Mesenchymal stem cell (in vitro differentiated cells and primary cell): ENCODE data around the gene ZNF865.
"Not testable (repeated sequence)": the region's sequence is repeated elsewhere in the genome, so short reads cannot be mapped to it uniquely, and the experiment has no call there.

Source experiments
- DNase-seq: peaks from one replicate; pipeline ENCODE4 v3.0.0-alpha.2; 2013
- H2AFZ ChIP-seq: one replicate; pipeline ENCODE4 v1.6.1; 2013; ENCODE audit warnings: low read depth, mild to moderate bottlenecking, control low read depth, inconsistent platforms, low read length, moderate library complexity
- H2AK5ac ChIP-seq: 2 replicates; pipeline ENCODE4 v1.6.1; 2013; ENCODE audit warnings: low read length, moderate library complexity, mild to moderate bottlenecking, inconsistent platforms; ENCODE audit not compliant: severe bottlenecking
- H2BK120ac ChIP-seq: one replicate; pipeline ENCODE4 v1.6.1; 2013; ENCODE audit warnings: low read depth, mild to moderate bottlenecking, inconsistent platforms, low read length, moderate library complexity
- H2BK12ac ChIP-seq, 2 experiments: one replicate each; pipeline ENCODE4 v1.6.1; 2013; ENCODE audit warnings: inconsistent platforms in 2 of 2, low read length in 2 of 2, mild to moderate bottlenecking in 2 of 2, moderate library complexity in 2 of 2, control low read depth in 1 of 2
- H2BK15ac ChIP-seq: one replicate; pipeline ENCODE4 v1.6.1; 2013; ENCODE audit warnings: mild to moderate bottlenecking, low read depth, inconsistent platforms; ENCODE audit not compliant: poor library complexity, severe bottlenecking
- H2BK5ac ChIP-seq: 2 replicates; pipeline ENCODE4 v1.6.1; 2013; ENCODE audit warnings: low read depth, mild to moderate bottlenecking, low read length, control low read depth, inconsistent platforms; ENCODE audit not compliant: poor library complexity, severe bottlenecking
- H3K14ac ChIP-seq, 2 experiments: one replicate each; pipeline ENCODE4 v1.6.1; 2013; ENCODE audit warnings: inconsistent platforms in 2 of 2, low read length in 2 of 2, control low read depth in 1 of 2, mild to moderate bottlenecking in 1 of 2, moderate library complexity in 1 of 2
- H3K18ac ChIP-seq, 2 experiments: one replicate each; pipeline ENCODE4 v1.6.1; 2013; ENCODE audit warnings: inconsistent platforms in 2 of 2, low read length in 2 of 2, control low read depth in 1 of 2, low read depth in 1 of 2, mild to moderate bottlenecking in 1 of 2
- H3K23ac ChIP-seq, 2 experiments: one replicate each; pipeline ENCODE4 v1.6.1; 2013; ENCODE audit warnings: inconsistent platforms in 2 of 2, low read length in 2 of 2, mild to moderate bottlenecking in 2 of 2, moderate library complexity in 2 of 2, control low read depth in 1 of 2
- H3K27ac ChIP-seq: 2 replicates; pipeline ENCODE4 v1.5.1; 2013; ENCODE audit warnings: mild to moderate bottlenecking, moderate library complexity, low read length, control low read depth, inconsistent platforms; ENCODE audit not compliant: poor library complexity, severe bottlenecking
- H3K27me3 ChIP-seq, 2 experiments: 2 replicates each; pipeline versions ENCODE4 v1.6.1 to v1.7.0; 2013; ENCODE audit warnings: low read length in 2 of 2, mild to moderate bottlenecking in 2 of 2, moderate library complexity in 2 of 2, control low read depth in 1 of 2, inconsistent platforms in 1 of 2; ENCODE audit not compliant: control insufficient read depth in 1 of 2, insufficient read depth in 1 of 2
- H3K36me3 ChIP-seq, 2 experiments: 2 replicates each; pipeline versions ENCODE4 v1.6.1 to v1.7.0; 2013; ENCODE audit warnings: low read length in 2 of 2, control low read depth in 1 of 2, inconsistent platforms in 1 of 2, low read depth in 1 of 2, mild to moderate bottlenecking in 1 of 2; ENCODE audit not compliant: insufficient read depth in 2 of 2, control insufficient read depth in 1 of 2
- H3K4ac ChIP-seq, 2 experiments: one replicate each; pipeline ENCODE4 v1.6.1; 2013; ENCODE audit warnings: inconsistent platforms in 2 of 2, low read length in 2 of 2, mild to moderate bottlenecking in 2 of 2, moderate library complexity in 2 of 2, control low read depth in 1 of 2, low read depth in 1 of 2
- H3K4me1 ChIP-seq: 2 replicates; pipeline ENCODE4 v1.6.1; 2013; ENCODE audit warnings: low read depth, low read length, control low read depth; ENCODE audit not compliant: control insufficient read depth, insufficient read depth
- H3K4me2 ChIP-seq: 2 replicates; pipeline ENCODE4 v1.6.1; 2013; ENCODE audit warnings: low read length, mild to moderate bottlenecking, inconsistent platforms; ENCODE audit not compliant: poor library complexity, severe bottlenecking
- H3K4me3 ChIP-seq, 2 experiments: 2 replicates each; pipeline versions ENCODE4 v1.5.1 to v1.7.0; 2013; ENCODE audit warnings: low read length in 2 of 2, mild to moderate bottlenecking in 2 of 2, control low read depth in 1 of 2, low read depth in 1 of 2; ENCODE audit not compliant: insufficient read depth in 1 of 2
- H3K79me1 ChIP-seq: replicated peaks from 2 replicates; pipeline ENCODE4 v1.6.1; 2013; ENCODE audit warnings: mild to moderate bottlenecking, control low read depth, low read length, inconsistent platforms; ENCODE audit not compliant: poor library complexity, severe bottlenecking
- H3K9ac ChIP-seq: 2 replicates; pipeline ENCODE4 v1.7.0; 2013; ENCODE audit warnings: mild to moderate bottlenecking, low read length, moderate library complexity
- H3K9me3 ChIP-seq: 2 replicates; pipeline ENCODE4 v1.7.0; 2013; ENCODE audit warnings: mild to moderate bottlenecking, low read length; ENCODE audit not compliant: control insufficient read depth
- H4K8ac ChIP-seq: one replicate; pipeline ENCODE4 v1.6.1; 2013; ENCODE audit warnings: inconsistent platforms, mild to moderate bottlenecking, low read length, moderate library complexity
- H4K91ac ChIP-seq: one replicate; pipeline ENCODE4 v1.6.1; 2013; ENCODE audit warnings: mild to moderate bottlenecking, low read length, inconsistent platforms
- WGBS: methylation state at CpG from one replicate; pipeline ENCODE4 v1.1.7; 2013; ENCODE audit warnings: mixed read lengths; 5-methylcytosine and 5-hydroxymethylcytosine counted together

The ZNF865 gene

DNA sequence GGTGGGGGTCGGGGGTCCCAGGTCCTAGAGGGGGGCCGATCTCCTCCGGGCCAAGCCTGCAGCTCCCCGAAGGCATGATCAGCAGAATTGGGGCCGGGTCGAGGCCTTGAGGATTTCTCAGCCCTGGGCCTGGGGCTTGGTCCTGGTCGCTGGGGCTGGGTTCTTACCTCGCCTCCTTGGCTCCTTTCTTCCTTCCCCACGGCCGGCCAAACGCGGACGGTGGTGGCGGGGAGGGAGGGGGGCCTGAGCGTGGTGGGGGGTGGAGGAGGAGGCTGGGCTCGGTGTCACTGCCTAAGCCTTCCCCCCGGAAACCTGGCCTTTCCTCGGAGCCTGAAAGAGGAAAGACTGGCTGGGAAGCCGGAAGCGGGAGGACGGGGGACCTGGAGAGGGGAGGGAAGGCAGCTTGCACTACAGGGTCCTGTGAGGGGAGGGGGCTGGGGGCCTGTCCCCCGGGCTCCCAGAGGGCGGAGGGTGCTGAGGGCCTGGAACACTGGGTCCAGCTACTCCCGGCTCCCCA, 24.8 kb upstream of the ZNF865 start, which contains the start of gene ZNF579:
Gene ZNF579 (minus strand): TSS at position 221 of the 517 bp plus-strand sequence. CDS start 1,209 bp downstream, outside the sequence.
- DNase-seq, result peak; percentile 91
- Histone ChIP-seq H3K9me3 (no peaks in the 10 kb centered on the region), H3K23ac (peak within 1 kb of the TSS in 1 of 2 experiments; percentile 81), H3K79me1 (peaks cover 2% of the 10 kb centered on the region), H4K91ac (peak within 1 kb of the TSS; percentile 86), H3K4me2 (peak within 1 kb of the TSS; percentile 73), H3K4me1 (peaks cover 38% of the 10 kb centered on the region), H3K36me3 (peaks cover 13 to 29% of the 10 kb centered on the region in 2 experiments), H4K8ac (peak within 1 kb of the TSS; percentile 97), H2BK120ac (peak within 1 kb of the TSS; percentile 94), H2AK5ac (peak within 1 kb of the TSS; percentile 76), H2BK12ac (no peak within 1 kb of the TSS), H3K4ac (peak within 1 kb of the TSS; percentile 62 to 98), H3K9ac (peak within 1 kb of the TSS; percentile 86), H2BK15ac (peak within 1 kb of the TSS; percentile 66), H3K14ac (peak within 1 kb of the TSS in 1 of 2 experiments; percentile 99), H3K18ac (peak within 1 kb of the TSS; percentile 88 to 98), H3K27ac (peak within 1 kb of the TSS; percentile 99), H2BK5ac (peak within 1 kb of the TSS; percentile 100), H2AFZ (no peak within 1 kb of the TSS), H3K4me3 (peak within 1 kb of the TSS; percentile 86 to 90), H3K27me3 (no peaks in the 10 kb centered on the region)
- WGBS, result 0% methylated on average over 6 of the region's 24 CpGs

DNA sequence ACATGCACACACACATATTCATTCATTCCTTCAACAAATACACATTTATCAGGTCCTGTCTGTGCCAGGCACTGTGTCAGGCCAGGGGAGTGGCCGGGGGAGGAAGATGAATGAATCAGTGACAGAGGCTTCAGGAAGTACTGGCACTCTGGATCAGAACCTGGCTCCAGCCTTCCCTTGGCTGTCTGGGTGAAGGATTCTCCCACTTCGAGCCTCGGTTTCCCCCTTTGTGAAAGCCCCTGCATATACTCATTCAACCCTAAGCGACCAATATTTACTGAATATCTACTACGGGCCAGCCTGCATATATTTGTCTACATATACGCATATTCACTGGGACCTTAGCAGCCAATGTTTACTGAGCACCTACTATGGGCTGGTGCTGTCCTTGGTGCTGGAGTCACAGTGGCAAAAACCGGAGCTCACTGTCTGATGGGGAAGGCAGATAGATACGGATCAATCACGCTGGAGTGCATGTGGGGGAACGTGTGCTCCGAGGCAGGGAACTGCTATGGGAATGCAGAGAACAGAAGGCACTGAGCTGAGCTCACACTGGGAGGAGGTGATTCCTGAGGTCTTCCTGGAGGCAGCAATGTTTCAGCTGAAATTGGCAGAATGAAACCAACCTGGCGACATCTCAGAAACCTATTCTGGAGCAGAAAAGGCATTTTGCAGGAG, 24.2 kb upstream of the ZNF865 start:
- DNase-seq, result peak; percentile 12
- H3K14ac ChIP-seq, result peak overlapping the region in 1 of 2 experiments; percentile 62
- peaks cover 13 to 29% of the 10 kb centered on the region in 2 experiments for H3K36me3 ChIP-seq
- H3K4me2 ChIP-seq, result peak overlapping the region; percentile 73
- peak overlapping the region; percentile 99 for H3K27ac ChIP-seq
- peaks cover 42% of the 10 kb centered on the region for H3K4me1 ChIP-seq
- peak overlapping the region; percentile 84 for H4K91ac ChIP-seq
- peak overlapping the region; percentile 53 for H2BK15ac ChIP-seq
- peaks cover 2% of the 10 kb centered on the region for H3K79me1 ChIP-seq
- no peak overlapping the region for H2AFZ ChIP-seq
- no peak overlapping the region for H2BK12ac ChIP-seq
- peak overlapping the region; percentile 66 for H2AK5ac ChIP-seq
- H3K23ac ChIP-seq, result no peak overlapping the region
- H2BK120ac ChIP-seq, result no peak overlapping the region
- peak overlapping the region; percentile 69 for H2BK5ac ChIP-seq
- H4K8ac ChIP-seq, result peak overlapping the region; percentile 97
- H3K9me3 ChIP-seq, result no peaks in the 10 kb centered on the region
- H3K4me3 ChIP-seq, result peak overlapping the region; percentile 27 to 90
- H3K9ac ChIP-seq, result peak overlapping the region; percentile 86
- H3K18ac ChIP-seq, result peak overlapping the region; percentile 52 to 85
- H3K27me3 ChIP-seq, result no peaks in the 10 kb centered on the region
- 49% methylated on average over 12 of the region's 12 CpGs for WGBS
- peak overlapping the region in 1 of 2 experiments; percentile 61 for H3K4ac ChIP-seq

DNA sequence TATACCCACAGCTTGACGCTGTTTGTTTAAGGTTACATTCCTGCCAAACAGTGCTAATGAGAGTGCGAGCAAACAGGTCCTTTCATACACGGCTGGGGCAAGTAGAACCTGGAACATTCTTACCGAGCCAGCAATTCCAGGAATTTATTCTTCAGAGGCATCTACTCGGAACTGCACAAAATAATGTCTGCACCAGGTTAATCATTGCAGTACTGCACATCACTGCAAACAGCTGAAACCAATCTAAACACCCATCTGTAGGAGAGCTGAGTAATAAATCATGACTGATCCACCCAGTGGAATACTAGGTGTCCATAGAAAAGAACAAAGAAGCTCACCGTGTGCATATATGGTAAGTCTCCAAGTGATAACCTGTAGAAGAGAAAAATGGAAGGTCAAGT, 23.6 kb upstream of the ZNF865 start:
- no peak overlapping the region for H3K18ac ChIP-seq
- H3K9me3 ChIP-seq, result no peaks in the 10 kb centered on the region
- no peak overlapping the region for H2BK120ac ChIP-seq
- no peak overlapping the region for H2BK15ac ChIP-seq
- H3K4me2 ChIP-seq, result peak overlapping the region; percentile 73
- no peak overlapping the region for H2AFZ ChIP-seq
- peaks cover 10 to 27% of the 10 kb centered on the region in 2 experiments for H3K36me3 ChIP-seq
- H2BK12ac ChIP-seq, result no peak overlapping the region
- H3K79me1 ChIP-seq, result peaks cover 2% of the 10 kb centered on the region
- H4K8ac ChIP-seq, result peak overlapping the region; percentile 21
- peak overlapping the region; percentile 90 for H2BK5ac ChIP-seq
- H3K14ac ChIP-seq, result no peak overlapping the region
- DNase-seq, result no peak
- H2AK5ac ChIP-seq, result peak overlapping the region; percentile 66
- H3K23ac ChIP-seq, result no peak overlapping the region
- H3K4ac ChIP-seq, result no peak overlapping the region
- peak overlapping the region; percentile 99 for H3K27ac ChIP-seq
- H3K4me3 ChIP-seq, result peak overlapping the region in 1 of 2 experiments; percentile 90
- no peak overlapping the region for H4K91ac ChIP-seq
- H3K9ac ChIP-seq, result no peak overlapping the region
- peaks cover 47% of the 10 kb centered on the region for H3K4me1 ChIP-seq
- 47% methylated on average over 6 of the region's 6 CpGs for WGBS
- no peaks in the 10 kb centered on the region for H3K27me3 ChIP-seq

DNA sequence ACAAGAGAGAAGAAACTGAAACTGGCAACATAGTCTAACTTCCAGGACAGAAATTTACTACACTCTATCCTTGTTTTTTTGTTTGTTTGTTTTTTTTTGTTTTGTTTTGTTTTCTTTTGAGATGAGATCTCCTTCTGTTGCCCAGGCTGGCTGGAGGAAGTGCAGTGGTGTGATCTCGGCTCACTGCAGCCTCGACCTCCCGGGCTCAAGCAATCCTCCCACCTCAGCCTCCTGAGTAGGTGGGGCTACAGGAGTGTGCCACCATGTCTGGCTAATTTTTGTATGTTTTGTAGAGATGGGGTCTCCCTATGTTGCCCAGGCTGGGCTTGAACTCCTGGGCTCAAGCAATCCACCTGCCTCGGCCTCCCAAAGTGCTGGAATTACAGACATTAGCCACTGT, 23.2 kb upstream of the ZNF865 start:
- H2BK12ac ChIP-seq, H4K91ac ChIP-seq, H3K27me3 ChIP-seq, H3K18ac ChIP-seq, H2AFZ ChIP-seq, H3K9ac ChIP-seq, H3K9me3 ChIP-seq, H3K14ac ChIP-seq, H4K8ac ChIP-seq, H3K23ac ChIP-seq, H3K79me1 ChIP-seq, H2BK120ac ChIP-seq, DNase-seq, H3K4me2 ChIP-seq, H3K4me3 ChIP-seq, H3K4ac ChIP-seq: not testable (repeated sequence)
- H3K36me3 ChIP-seq, result peaks cover 5 to 23% of the 10 kb centered on the region in 2 experiments
- peak overlapping the region; percentile 90 for H2BK5ac ChIP-seq
- peak overlapping the region; percentile 32 for H2BK15ac ChIP-seq
- 78% methylated on average over 4 of the region's 4 CpGs for WGBS
- peak overlapping the region; percentile 83 for H2AK5ac ChIP-seq
- peaks cover 51% of the 10 kb centered on the region for H3K4me1 ChIP-seq
- peak overlapping the region; percentile 99 for H3K27ac ChIP-seq
